Measurements from ENCODE around the gene SMC6. TPM values are rescaled to one million over a fixed set of nuclear protein-coding genes. Genes with fewer than 3 reads are reported as not detected.

Gene SMC6
- total RNA-seq, 4 donors from 2014 or later = 12.8 to 26.6 (median 16.8) TPM

GRCh38 chr2:17713291-17713690, 40.3 kb downstream of the SMC6 start:
- no peak for TF ChIP-seq CTCF (IDR thresholded peaks at IDR 0.05; ENCODE audit: low read depth)

- TF ChIP-seq CTCF (IDR thresholded peaks at IDR 0.05; ENCODE audit: low read depth) = no peak
These were observed 42.9 kb downstream of the SMC6 start for GRCh38 chr2:17710547-17711248.

- no peak for TF ChIP-seq CTCF (IDR thresholded peaks at IDR 0.05; ENCODE audit: low read depth)
These were observed 43.7 kb downstream of the SMC6 start for GRCh38 chr2:17709897-17710296.

- no peak for TF ChIP-seq CTCF (IDR thresholded peaks at IDR 0.05; ENCODE audit: low read depth)
These were observed 45.1 kb downstream of the SMC6 start for GRCh38 chr2:17708501-17708900.

- no peak for TF ChIP-seq CTCF (IDR thresholded peaks at IDR 0.05; ENCODE audit: low read depth)
These were observed 46.8 kb downstream of the SMC6 start for GRCh38 chr2:17706845-17707244.

- no peak for TF ChIP-seq CTCF (IDR thresholded peaks at IDR 0.05; ENCODE audit: low read depth)
These were observed 62.8 kb downstream of the SMC6 start for GRCh38 chr2:17690776-17691175.

GRCh38 chr2:17689010-17689409, 64.6 kb downstream of the SMC6 start:
- no peak for TF ChIP-seq CTCF (IDR thresholded peaks at IDR 0.05; ENCODE audit: low read depth)
